IPS-18a (cell line): ENCODE data around the gene NRGN.

Experiments
- H3K27ac ChIP-seq: one replicate; pipeline ENCODE4 v1.5.1; 2013; ENCODE audit warnings: low read length
- H3K27me3 ChIP-seq: one replicate; pipeline ENCODE4 v1.6.1; 2013; ENCODE audit warnings: mild to moderate bottlenecking, low read length; ENCODE audit not compliant: control insufficient read depth, insufficient read depth
- H3K36me3 ChIP-seq: one replicate; pipeline ENCODE4 v1.6.1; 2013; ENCODE audit warnings: low read depth, low read length; ENCODE audit not compliant: control insufficient read depth
- H3K4me1 ChIP-seq: one replicate; pipeline ENCODE4 v1.6.1; 2013; ENCODE audit warnings: low read depth, low read length; ENCODE audit not compliant: control insufficient read depth
- H3K4me3 ChIP-seq: one replicate; pipeline ENCODE4 v1.5.1; 2013; ENCODE audit warnings: low read length
- H3K9ac ChIP-seq: one replicate; pipeline ENCODE4 v1.6.1; 2013; ENCODE audit warnings: mild to moderate bottlenecking, low read length, moderate library complexity
- H3K9me3 ChIP-seq: one replicate; pipeline ENCODE4 v1.6.1; 2013; ENCODE audit warnings: low read depth, low read length; ENCODE audit not compliant: control insufficient read depth

Gene NRGN

DNA sequence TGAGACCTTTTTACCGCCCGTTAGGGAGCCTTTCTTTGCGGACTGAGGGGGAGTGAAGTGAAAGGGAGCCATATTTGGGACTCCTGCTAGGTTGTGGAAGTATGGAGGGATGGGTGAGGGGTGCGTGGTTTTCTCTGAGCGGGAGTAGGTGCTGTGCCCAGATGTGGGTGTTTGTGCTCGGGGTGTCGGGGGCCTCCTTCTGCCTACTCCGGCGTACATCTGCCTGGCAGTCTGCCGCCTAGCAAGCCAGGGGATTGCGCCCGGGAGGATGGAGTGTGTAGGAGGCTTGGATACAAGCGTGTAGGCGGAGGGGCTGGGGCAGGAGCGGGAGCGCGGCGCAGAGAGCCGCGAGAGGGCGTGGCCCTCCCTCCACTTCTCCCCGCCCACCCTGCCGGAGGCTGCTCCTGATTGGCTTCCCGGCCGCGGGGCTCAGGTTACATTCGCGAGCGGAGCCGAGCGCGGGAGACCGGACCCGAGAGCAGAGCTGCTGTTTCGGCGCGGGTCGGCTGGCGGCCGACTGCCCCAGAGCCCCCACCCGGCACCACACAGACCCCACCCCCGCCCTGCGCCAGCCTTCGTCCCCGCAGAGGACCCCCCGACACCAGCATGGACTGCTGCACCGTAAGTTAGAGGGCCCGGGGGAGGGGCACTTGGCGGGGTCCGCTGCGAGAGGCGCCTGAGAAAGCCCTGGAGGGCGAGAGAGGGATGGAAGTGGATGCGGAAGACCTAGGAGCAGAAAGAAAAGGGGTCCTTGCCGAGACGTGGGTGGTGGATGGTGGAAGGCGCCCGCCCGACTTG is at the start of gene NRGN:
TSS of gene NRGN (plus strand) at position 464 of the 798 bp plus-strand sequence. CDS start at position 607, 143 bp downstream.
- H3K4me1 ChIP-seq: peaks cover 8% of the 10 kb centered on the region
- H3K9me3 ChIP-seq: no peaks in the 10 kb centered on the region
- no peak within 1 kb of the TSS for H3K27ac ChIP-seq
- H3K4me3 ChIP-seq: peak within 1 kb of the TSS; percentile 56
- no peaks in the 10 kb centered on the region for H3K36me3 ChIP-seq
- peaks cover 88% of the 10 kb centered on the region for H3K27me3 ChIP-seq
- H3K9ac ChIP-seq: peak within 1 kb of the TSS; percentile 6

DNA sequence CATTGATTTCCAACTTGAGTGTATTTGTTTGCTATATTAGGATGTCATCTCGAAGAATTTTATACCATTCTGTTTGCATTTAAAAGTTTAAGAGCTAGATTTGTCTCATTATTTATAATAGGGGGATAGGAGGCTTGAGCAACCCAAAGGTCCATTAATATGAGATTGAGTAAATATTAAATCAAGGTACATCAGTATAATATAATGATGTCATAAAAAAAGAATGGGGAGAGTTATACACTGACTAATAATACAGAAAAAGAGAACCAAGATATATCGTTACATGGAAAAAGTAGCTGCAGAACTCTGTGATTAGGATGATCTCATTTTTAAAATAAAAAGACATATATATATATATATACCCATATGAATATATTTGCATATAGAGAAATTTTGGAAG is 46.6 kb upstream of the NRGN start:
- H3K27ac ChIP-seq: no peak overlapping the region
- no peak overlapping the region for H3K4me3 ChIP-seq
- H3K4me1 ChIP-seq: no peaks in the 10 kb centered on the region
- no peaks in the 10 kb centered on the region for H3K36me3 ChIP-seq
- no peaks in the 10 kb centered on the region for H3K27me3 ChIP-seq
- no peaks in the 10 kb centered on the region for H3K9me3 ChIP-seq
- H3K9ac ChIP-seq: no peak overlapping the region

GRCh38 chr11:124699547-124699946 is 40.2 kb upstream of the NRGN start:
- Histone ChIP-seq H3K36me3 (no peaks in the 10 kb centered on the region), H3K4me1 (peaks cover 10% of the 10 kb centered on the region), H3K27me3 (no peaks in the 10 kb centered on the region), H3K4me3 (no peak overlapping the region), H3K9me3 (no peaks in the 10 kb centered on the region), H3K9ac (no peak overlapping the region), H3K27ac (no peak overlapping the region)

GRCh38 chr11:124700028-124700427 is 39.7 kb upstream of the NRGN start:
- no peaks in the 10 kb centered on the region for H3K27me3 ChIP-seq
- no peak overlapping the region for H3K9ac ChIP-seq
- H3K4me1 ChIP-seq: peaks cover 10% of the 10 kb centered on the region
- no peak overlapping the region for H3K4me3 ChIP-seq
- no peaks in the 10 kb centered on the region for H3K9me3 ChIP-seq
- H3K27ac ChIP-seq: no peak overlapping the region
- no peaks in the 10 kb centered on the region for H3K36me3 ChIP-seq

GRCh38 chr11:124707829-124708228 is 31.9 kb upstream of the NRGN start:
- Histone ChIP-seq H3K9me3 (no peaks in the 10 kb centered on the region), H3K9ac (no peak overlapping the region), H3K4me1 (no peaks in the 10 kb centered on the region), H3K36me3 (no peaks in the 10 kb centered on the region), H3K4me3 (no peak overlapping the region), H3K27ac (no peak overlapping the region), H3K27me3 (no peaks in the 10 kb centered on the region)

- Histone ChIP-seq H3K4me3 (no peak overlapping the region), H3K4me1 (no peaks in the 10 kb centered on the region)
These were observed 27.4 kb upstream of the NRGN start for GRCh38 chr11:124712392-124712791.

GRCh38 chr11:124716591-124716990 is 23.2 kb upstream of the NRGN start:
- no peaks in the 10 kb centered on the region for H3K9me3 ChIP-seq
- peaks cover 72% of the 10 kb centered on the region for H3K27me3 ChIP-seq
- H3K36me3 ChIP-seq: no peaks in the 10 kb centered on the region
- H3K4me3 ChIP-seq: no peak overlapping the region
- no peak overlapping the region for H3K27ac ChIP-seq
- H3K9ac ChIP-seq: no peak overlapping the region
- peaks cover 16% of the 10 kb centered on the region for H3K4me1 ChIP-seq

More at GRCh38 chr11:124712392-124712791, 27.4 kb upstream of the NRGN start:
- peaks cover 30% of the 10 kb centered on the region for H3K27me3 ChIP-seq
- no peak overlapping the region for H3K9ac ChIP-seq
- no peak overlapping the region for H3K27ac ChIP-seq
- H3K9me3 ChIP-seq: no peaks in the 10 kb centered on the region
- no peaks in the 10 kb centered on the region for H3K36me3 ChIP-seq

GRCh38 chr11:124717421-124717785 is 22.3 kb upstream of the NRGN start:
- Histone ChIP-seq H3K4me3 (peak overlapping the region; percentile 58), H3K27ac (no peak overlapping the region), H3K9ac (no peak overlapping the region), H3K4me1 (peaks cover 16% of the 10 kb centered on the region), H3K9me3 (no peaks in the 10 kb centered on the region), H3K36me3 (no peaks in the 10 kb centered on the region), H3K27me3 (peaks cover 80% of the 10 kb centered on the region)

DNA sequence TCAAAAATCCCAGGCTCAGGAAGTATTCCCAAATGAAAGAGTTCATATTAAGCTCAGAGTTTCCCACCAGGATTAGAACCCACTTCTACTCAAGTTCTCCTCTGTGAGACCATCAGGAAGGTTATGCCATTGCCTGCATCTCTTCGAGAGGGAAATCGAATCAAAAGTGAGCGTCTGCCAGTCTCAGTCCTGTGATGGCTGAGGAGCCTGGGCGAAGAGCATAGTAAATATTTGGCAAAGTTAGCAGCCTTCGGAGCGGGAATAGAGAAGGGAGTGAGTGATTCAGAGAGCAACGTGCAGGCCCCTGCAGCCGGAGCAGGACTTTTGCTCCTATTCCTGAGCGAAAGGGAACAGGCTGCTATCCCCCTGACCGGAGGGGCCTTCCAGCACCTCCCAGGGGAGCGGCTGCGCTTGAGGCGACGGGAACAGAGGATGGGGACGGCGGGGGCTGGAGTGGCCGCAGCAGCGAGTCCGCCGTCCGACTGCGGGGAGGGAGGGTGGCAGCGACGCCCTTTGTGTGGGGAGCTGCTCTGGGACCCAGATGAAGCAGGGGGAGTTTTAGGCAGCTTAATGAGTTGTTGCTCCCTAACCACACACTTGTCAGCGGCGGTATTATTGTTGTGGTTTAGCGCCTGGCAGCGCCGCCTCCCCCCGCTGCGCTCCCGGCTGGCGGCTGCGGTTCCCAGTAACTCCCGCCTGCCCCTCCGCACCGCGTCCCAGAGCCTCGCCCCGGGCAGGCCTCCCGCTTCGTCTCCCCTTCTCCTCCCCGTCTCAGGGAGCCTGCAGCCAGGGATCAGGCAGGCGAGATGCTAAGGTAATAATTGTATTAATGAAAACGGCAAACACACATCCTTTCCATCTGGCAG is 21.7 kb upstream of the NRGN start:
- peaks cover 16% of the 10 kb centered on the region for H3K4me1 ChIP-seq
- H3K27me3 ChIP-seq: peaks cover 86% of the 10 kb centered on the region
- no peaks in the 10 kb centered on the region for H3K9me3 ChIP-seq
- H3K4me3 ChIP-seq: peak overlapping the region; percentile 58
- no peak overlapping the region for H3K27ac ChIP-seq
- no peak overlapping the region for H3K9ac ChIP-seq
- no peaks in the 10 kb centered on the region for H3K36me3 ChIP-seq

DNA sequence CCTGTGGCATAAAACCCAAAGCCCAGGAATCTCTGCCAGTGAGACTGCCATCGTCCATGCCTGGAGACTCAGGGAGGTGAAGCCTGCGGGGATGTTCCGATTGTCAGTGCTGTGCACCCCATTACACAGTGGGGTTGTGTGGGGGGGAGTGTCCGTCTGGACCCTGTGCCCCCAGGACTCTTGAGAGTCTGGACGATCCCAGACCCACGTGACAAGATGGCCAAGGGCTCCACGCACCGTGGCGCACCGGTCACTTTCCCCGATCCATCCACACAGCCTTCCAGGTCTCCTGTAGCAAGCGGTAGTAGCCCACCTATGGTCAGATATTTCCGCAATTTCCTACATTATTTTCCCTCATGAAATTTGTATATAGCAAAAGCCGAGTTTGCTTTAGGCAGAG is 20.9 kb upstream of the NRGN start:
- no peaks in the 10 kb centered on the region for H3K9me3 ChIP-seq
- H3K4me1 ChIP-seq: peaks cover 16% of the 10 kb centered on the region
- peaks cover 94% of the 10 kb centered on the region for H3K27me3 ChIP-seq
- peak overlapping the region; percentile 58 for H3K4me3 ChIP-seq
- H3K9ac ChIP-seq: no peak overlapping the region
- no peak overlapping the region for H3K27ac ChIP-seq
- H3K36me3 ChIP-seq: no peaks in the 10 kb centered on the region

GRCh38 chr11:124719534-124719933 is 20.2 kb upstream of the NRGN start:
- no peaks in the 10 kb centered on the region for H3K9me3 ChIP-seq
- no peak overlapping the region for H3K27ac ChIP-seq
- no peaks in the 10 kb centered on the region for H3K36me3 ChIP-seq
- H3K4me1 ChIP-seq: peaks cover 16% of the 10 kb centered on the region
- no peak overlapping the region for H3K9ac ChIP-seq
- peaks cover 100% of the 10 kb centered on the region for H3K27me3 ChIP-seq
- no peak overlapping the region for H3K4me3 ChIP-seq
